Measurements from ENCODE around the gene GMDS.
A peak's percentile ranks its signal among the peaks of the same experiment; 100 is the strongest.

Gene GMDS

DNA sequence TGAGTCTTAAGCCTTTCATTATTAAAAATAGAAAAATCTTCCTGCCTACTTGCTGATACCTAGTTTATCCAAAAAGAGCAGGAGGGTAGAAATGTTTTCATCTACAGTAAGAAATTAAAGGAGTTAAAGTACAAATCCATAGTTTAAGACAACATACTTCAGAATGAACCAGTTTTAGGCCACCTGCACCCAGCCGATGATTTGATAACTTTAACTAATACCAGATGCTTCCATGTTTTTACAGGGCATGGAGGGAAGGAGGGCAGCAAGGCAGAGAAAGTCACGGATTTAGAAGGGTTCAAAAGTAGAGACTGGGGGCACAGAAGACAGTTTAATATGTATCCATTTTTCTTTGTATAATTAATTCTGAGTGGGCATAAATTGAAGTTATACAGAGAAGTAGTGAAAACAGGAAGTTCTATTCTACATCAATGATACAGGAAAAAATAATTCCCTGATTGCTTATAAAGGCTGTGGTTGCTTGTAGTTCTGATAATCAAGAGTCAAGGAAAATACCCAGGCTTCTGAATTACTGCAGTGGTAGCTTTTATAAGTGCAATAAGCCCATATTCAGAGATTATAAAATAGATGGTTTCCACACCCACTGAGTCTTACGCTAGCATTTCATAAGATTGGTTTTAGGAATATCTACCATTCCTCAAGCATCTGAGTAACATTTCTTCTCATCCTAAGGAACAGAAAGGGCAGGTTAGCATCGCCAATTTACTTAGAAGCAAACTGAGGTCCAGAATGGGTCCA is 72.0 kb downstream of the GMDS start:
- DNase-seq, result no peak

GRCh38 chr6:2171728-2172127 is 73.7 kb downstream of the GMDS start:
- no peak for DNase-seq

DNA sequence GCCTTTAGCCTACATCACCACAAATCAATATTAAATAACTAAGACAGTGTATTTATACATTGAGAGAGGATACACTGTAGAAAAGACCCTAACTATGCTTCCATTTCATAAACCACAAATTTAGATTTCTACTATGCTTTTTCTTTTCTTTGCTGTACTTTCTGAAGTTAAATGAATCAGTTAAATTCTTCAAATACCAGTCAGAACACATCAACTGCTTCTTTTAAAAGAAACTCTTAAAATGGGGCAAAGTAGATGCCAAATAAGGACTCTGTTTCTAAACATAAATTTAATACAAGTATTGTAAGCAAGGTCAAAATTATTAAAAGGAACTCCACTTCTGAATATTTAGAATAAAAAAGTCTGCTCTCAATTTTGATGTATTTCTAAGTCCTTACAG is 76.9 kb downstream of the GMDS start:
- no peak for DNase-seq

- DNase-seq, result peak in 1 of 2 experiments; percentile 10
Measured at GRCh38 chr6:2166717-2167116, 78.7 kb downstream of the GMDS start.

DNA sequence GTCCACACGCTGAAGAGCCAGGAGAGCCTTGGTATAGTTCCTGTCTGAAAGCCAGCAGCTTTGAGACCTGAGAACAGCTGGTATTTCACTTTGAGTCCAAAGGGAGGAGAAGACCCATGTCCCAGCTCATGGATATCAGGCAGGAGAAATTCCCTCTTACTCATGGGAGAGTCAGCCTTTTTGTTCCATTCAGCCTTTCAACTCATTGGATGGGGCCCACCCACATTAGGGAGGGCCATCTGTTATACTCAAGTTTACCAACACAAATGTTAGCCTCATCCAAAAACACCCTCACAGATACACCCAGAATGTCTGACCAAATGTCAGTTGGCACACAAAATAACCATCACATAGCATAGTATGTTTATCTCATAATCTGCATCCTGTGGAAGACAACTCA is 80.1 kb downstream of the GMDS start:
- DNase-seq, result peak; percentile 64 to 85

- DNase-seq, result no peak
Measured at GRCh38 chr6:2164481-2164880, 80.9 kb downstream of the GMDS start.

DNA sequence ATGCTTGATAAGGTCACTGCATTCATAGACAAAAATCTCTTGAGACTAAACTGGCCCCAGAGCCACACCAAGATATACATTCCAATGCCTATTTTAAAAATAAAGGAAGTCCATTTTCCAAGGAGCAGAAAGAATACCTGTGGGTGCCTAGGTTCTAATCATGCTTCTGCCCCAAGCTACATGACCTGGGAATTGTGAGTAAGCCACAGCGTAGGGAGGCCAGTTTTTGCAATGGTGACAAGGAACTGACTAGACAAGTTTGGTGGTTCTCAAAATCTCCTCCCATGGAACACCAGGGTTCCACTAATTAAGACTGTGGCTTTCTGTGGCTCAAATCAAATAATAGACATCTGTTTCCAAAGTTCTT is 83.3 kb downstream of the GMDS start:
- DNase-seq, result no peak

DNA sequence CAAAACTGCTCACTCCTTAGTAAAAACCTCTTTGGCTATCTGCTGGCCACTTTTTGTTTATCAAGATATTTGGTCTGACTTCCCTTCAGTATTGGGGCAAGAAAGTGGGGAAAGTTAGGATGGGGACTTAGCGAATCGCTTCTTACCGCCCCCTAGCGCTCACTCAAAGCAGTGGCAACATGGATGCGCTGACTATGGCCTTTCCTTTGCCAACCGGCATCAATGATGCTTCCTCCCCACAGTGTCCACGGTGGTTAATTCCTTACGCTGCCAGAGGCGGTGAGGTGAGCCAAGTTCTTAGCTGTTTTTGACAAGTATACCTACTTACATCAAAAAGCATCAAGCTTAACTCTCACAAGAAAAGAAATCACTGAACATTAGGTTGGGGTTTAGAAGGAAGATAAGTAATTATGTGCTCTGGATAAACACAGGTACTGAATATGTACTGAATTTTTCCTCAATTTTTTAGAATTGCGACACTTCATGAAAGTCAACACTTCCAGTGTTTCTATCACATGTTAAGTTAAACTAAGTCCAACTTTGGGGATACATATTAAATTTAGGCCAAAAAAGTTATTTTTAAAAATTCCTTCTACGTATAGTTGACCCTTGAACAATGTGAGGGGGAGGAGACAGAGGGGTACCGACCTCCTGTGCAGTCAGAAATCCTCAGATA is 86.7 kb downstream of the GMDS start:
- DNase-seq, result peak in 1 of 2 experiments; percentile 11

DNA sequence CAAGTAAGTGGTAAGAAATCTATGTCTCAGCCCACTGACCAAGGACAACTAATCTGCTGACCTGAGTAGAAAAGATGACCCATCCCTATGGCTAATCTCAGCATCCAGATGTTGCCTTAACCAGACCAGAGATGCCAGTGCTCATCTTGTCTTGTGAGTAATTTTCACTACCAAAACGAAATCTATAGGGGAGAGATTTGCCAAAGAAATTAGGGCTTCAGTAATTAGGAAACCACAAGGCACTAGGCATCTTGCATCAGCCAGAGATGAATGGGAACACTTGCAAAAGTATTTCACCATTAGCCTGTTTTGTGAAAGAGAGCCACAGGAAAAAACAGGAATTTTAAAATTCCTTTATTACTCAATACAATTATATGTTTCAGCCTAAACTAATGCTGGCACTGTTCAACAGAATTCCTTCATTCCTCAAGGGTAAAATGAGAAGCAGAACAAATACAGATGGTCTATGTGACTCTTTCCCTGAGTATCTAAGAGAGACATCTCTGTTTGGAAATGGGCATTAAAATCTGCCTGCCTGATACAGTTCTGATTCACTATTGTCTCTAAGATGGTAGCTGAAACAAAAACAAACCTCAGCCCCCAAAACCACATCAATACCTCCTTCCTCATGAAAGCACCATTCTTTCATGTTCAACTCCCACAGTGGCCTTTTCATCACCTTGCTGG is 87.8 kb downstream of the GMDS start:
- no peak for DNase-seq

GRCh38 chr6:2155206-2155605 is 90.2 kb downstream of the GMDS start:
- DNase-seq, result peak in 1 of 2 experiments; percentile 6

- DNase-seq, result no peak
Measured at GRCh38 chr6:2149361-2150006, 95.9 kb downstream of the GMDS start.

DNA sequence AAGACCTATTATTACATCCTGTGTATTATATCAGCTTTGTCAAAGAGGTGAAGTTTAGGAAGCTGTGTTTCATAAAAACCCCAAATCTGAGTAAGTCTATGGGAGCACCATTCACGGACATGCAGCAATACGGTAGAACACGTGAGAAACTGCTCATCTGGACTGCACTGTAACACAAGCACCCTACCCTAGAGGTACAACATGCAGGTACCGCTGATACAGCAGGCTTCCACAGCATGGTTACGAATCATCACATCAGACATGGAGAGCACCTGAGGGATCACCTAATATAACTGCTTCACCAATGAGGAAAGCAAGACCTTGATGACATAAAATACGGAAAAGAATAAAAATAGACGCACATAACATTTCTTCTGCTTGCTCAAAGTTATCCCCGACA is 96.7 kb downstream of the GMDS start:
- DNase-seq, result no peak

GRCh38 chr6:2147766-2148448 is 97.5 kb downstream of the GMDS start:
- no peak for DNase-seq

DNA sequence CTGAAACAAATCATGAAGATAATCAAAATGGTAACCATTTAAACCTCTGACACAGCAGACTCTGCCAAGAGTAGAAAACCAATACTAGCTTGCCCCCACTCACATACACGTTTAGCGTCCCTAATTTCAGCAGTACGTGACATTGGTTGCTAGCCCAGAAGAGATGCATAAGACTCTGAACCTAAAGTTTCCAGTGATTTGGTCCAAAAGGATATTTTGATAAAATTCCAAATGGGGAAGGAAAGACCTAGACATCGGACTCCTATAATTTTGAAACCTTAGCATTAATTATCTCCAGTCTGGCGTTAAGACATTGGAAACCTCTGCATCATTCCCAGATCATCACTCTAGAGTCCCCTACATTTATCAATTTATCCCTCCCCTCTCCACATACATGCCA is 98.1 kb downstream of the GMDS start:
- no peak for DNase-seq

- no peak for DNase-seq
Measured at GRCh38 chr6:2144210-2144609, 101.2 kb downstream of the GMDS start.

- no peak for DNase-seq
Measured at GRCh38 chr6:2141644-2142290, 103.6 kb downstream of the GMDS start.

GRCh38 chr6:2140438-2141128 is 104.8 kb downstream of the GMDS start:
- no peak for DNase-seq

DNA sequence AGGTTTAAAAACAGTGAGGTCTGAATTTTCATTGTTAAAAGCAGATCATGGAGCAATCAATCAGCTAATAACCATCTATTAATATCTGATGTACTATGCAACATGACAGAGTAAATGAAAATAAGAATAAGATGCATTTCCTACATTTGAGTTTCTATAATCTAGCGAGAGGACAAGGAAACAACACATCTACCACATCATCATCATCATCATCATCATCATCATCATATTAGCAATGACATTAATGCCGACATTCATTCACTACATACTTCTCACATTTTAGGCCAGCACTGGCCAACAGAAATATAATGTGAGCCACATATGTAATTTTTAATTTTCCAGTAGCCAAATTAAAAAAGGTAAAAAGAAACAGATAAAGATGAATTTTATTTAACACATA is 110.0 kb downstream of the GMDS start:
- DNase-seq, result no peak

DNA sequence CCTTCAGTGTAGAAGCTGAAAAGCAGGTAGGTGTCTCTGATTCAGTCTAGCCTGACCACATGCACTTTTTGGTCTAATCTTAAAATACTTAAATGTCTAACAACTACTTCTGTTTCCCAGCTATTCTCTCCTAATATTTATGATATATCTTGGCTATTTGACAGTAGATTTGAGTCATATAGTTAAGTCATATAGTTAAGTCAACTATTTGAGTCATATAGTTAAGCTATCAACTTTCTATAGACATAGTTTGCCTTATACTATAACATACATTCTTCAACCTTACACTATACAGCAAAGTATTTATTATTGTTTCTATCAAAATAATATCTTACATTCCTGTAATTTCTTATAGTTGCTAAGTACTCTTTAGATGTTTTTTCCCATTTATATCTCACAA is 110.9 kb downstream of the GMDS start:
- no peak for DNase-seq

DNA sequence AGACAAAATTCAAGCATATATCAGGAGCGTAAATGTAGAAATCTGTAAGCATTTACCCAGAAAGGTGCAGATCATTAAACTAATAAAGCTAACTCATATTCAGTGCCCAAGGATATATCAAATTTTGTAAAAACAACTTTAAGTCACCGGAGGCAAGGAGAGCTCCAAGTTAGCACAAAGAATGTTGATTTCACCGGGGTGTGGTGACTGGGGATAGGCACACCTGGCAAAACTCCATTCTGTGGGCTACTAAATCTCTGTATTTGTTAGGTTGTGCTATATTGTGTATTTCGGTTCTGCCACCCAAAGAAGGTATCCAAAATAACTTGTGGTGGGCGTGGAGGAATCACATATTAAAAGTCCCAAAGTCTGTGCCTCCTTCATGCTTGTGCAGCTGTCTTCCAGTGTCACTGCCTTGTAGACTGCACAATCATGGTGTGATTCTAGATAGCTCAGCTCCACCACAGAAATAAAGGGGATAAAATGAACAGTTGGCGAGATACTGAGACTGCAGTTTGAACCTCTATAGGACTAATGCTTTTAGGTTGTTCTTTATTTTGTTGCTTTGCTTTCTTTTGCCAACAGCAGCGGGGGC is 111.6 kb downstream of the GMDS start:
- no peak for DNase-seq

GRCh38 chr6:2132916-2133315 is 112.5 kb downstream of the GMDS start:
- DNase-seq, result no peak

All from NCI-H446 (cell line).